ENCODE results near the gene BEST4. TPM values are rescaled to one million over a fixed set of nuclear protein-coding genes. Genes with fewer than 3 reads are reported as not detected.

Gene BEST4
- polyA plus RNA-seq (2013, experiment 1 of 2), result 2.1 TPM
- 1.9 TPM for polyA plus RNA-seq (2013, experiment 2 of 2)

DNA sequence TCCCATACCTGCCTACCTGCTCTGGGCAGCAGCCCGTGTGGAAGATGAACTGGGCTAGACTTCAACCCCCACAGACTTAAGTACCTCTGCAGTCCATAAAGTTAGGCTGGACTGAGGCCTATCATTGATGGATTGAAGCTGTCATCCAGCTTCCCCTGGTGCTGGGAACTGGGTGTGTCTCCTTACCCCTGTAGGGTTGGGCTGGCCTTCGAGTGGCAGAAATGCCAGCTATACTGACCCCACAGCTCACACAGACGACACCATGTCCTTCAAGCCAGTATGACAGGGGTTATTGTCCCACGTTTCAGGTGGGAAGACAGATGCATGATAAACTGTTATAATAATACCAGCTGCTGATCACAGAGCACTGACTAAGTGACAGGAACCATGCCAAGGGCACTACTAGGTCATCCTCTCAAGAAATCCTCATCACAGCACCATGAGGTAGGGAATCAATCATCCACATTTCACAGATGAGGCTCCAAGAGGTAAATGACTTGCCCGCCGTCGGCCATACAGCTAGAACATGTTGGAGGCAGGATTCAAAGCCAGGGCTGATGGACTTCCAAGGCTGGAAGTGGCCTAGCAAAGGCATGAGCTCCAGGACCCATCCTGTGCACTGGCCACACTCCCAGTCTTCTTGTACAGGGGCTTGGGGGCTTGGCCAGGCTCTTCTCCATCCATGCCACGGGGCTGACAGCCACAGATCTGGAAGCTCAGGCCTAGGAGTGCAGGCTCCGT is at the start of gene BEST4:
Gene BEST4 (minus strand): TSS at position 51 of the 741 bp plus-strand sequence. CDS start 465 bp downstream, outside the sequence.
- no peak within 1 kb of the TSS for H3K4me2 ChIP-seq (ENCODE audit: insufficient read depth, low read length, poor library complexity, severe bottlenecking)
- H3K27ac ChIP-seq (replicated peaks; ENCODE audit: low read length), result no peak within 1 kb of the TSS
- peaks cover 10 to 15% of the 10 kb centered on the region in 2 donors for H3K4me1 ChIP-seq (ENCODE audit: control insufficient read depth in 2 of 2, insufficient read depth in 1 of 2, low read depth in 1 of 2, low read length in 2 of 2)
- WGBS, 2 donors (ENCODE audit: extremely low coverage in 2 of 2, insufficient read length in 2 of 2, insufficient replicate concordance in 1 of 2), result no CpG with 5 or more reads among the region's 9 CpGs
- peak within 1 kb of the TSS; percentile 25 for H2AFZ ChIP-seq (ENCODE audit: low read length)
- peak within 1 kb of the TSS; percentile 82 for H2BK12ac ChIP-seq (ENCODE audit: low read length)
- peak within 1 kb of the TSS; percentile 38 for H2AK5ac ChIP-seq (ENCODE audit: low read depth, low read length)
- H2BK5ac ChIP-seq (ENCODE audit: low read length), result no peak within 1 kb of the TSS
- no peak within 1 kb of the TSS for H3K23ac ChIP-seq (ENCODE audit: low read depth, low read length, poor library complexity)
- no peak within 1 kb of the TSS for H3K14ac ChIP-seq (ENCODE audit: low read length)
- no peak within 1 kb of the TSS for H3K9ac ChIP-seq (ENCODE audit: low read depth, low read length, poor library complexity)
- no peak within 1 kb of the TSS for H4K91ac ChIP-seq (ENCODE audit: low read depth, low read length, poor library complexity)
- H3K36me3 ChIP-seq (replicated peaks in 1 of 2; ENCODE audit: control insufficient read depth in 2 of 2, insufficient read depth in 2 of 2, low read length in 2 of 2), result no peaks in the 10 kb centered on the region
- H3K27me3 ChIP-seq (ENCODE audit: control insufficient read depth in 3 of 3, insufficient read depth in 3 of 3, low read depth in 1 of 3, low read length in 3 of 3), result peaks cover 0 to 26% (median 3%) of the 10 kb centered on the region in 3 experiments
- H4K8ac ChIP-seq (ENCODE audit: low read depth, low read length), result no peak within 1 kb of the TSS
- H3K9me3 ChIP-seq (replicated peaks in 1 of 2; ENCODE audit: control insufficient read depth in 2 of 2, insufficient read depth in 1 of 2, low read depth in 1 of 2, low read length in 2 of 2), result no peaks in the 10 kb centered on the region
- DNase-seq (ENCODE audit: low spot score), result no peak
- H2BK120ac ChIP-seq (ENCODE audit: low read depth, low read length), result peak within 1 kb of the TSS; percentile 19
- no peak within 1 kb of the TSS for H2BK15ac ChIP-seq (ENCODE audit: low read length)
- no peak within 1 kb of the TSS for H3K18ac ChIP-seq (ENCODE audit: low read length)
- H3K4ac ChIP-seq (ENCODE audit: low read length), result no peak within 1 kb of the TSS
- no peaks in the 10 kb centered on the region for H3K79me1 ChIP-seq (ENCODE audit: low read depth, low read length)
- no peak within 1 kb of the TSS for H3K4me3 ChIP-seq (ENCODE audit: low read length in 2 of 2)

DNA sequence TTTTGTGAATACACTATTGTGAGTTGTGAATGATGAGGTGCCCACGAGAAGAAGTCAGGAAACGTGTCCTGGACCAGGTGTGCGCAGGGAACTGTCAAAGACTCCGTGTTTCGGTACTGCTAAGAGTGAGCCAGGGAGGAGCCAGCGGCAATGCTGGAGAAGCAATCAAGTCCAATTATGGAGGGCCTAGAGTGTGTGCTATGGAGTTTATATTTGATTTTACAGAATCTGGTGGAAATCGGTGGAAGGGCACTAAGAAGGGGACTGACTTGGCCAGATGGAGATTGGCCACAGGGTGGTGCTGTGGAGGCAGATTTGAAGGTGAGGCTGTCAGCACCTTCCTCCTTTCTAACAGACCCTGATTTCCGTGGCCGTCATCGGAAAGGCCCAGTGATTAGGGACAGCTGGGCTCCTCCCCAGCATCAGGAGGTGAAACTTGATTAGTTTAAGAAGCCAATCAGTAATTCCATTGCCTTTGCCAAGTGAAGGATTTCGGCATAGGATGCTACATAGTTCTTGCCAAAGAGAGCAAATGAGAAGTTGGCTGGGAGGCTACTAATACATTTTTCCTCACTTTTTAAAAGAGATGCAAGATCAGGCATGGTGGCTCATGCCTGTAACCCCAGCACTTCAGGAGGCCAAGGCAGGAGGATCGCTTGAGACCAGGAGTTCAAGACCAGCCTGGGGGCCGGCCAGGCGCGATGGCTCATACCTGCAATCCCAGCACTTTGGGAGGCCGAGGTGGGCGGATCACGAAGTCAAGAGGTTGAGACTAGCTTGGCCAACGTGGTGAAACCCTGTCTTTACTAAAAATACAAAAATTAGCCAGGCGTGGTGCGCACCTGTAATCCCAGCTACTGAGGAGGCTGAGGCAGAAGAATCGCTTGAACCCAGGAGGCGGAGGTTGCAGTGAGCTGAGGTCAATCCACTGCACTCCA is 48.0 kb upstream of the BEST4 start:
- Histone ChIP-seq H2BK5ac (ENCODE audit: low read length) (no peak overlapping the region), H4K91ac (ENCODE audit: low read depth, low read length, poor library complexity) (no peak overlapping the region), H3K79me1 (ENCODE audit: low read depth, low read length) (no peaks in the 10 kb centered on the region), H3K4me3 (ENCODE audit: low read length in 2 of 2) (no peak overlapping the region), H2BK15ac (ENCODE audit: low read length) (no peak overlapping the region), H3K23ac (ENCODE audit: low read depth, low read length, poor library complexity) (no peak overlapping the region), H3K9me3 (replicated peaks in 1 of 2; ENCODE audit: control insufficient read depth in 2 of 2, insufficient read depth in 1 of 2, low read depth in 1 of 2, low read length in 2 of 2) (peaks cover 0 to 2% of the 10 kb centered on the region in 2 donors), H3K9ac (ENCODE audit: low read depth, low read length, poor library complexity) (no peak overlapping the region), H4K8ac (ENCODE audit: low read depth, low read length) (no peak overlapping the region), H3K18ac (ENCODE audit: low read length) (no peak overlapping the region), H2AFZ (ENCODE audit: low read length) (peak overlapping the region; percentile 65), H2AK5ac (ENCODE audit: low read depth, low read length) (no peak overlapping the region), H2BK12ac (ENCODE audit: low read length) (no peak overlapping the region), H3K4me2 (ENCODE audit: insufficient read depth, low read length, poor library complexity, severe bottlenecking) (no peak overlapping the region), H2BK120ac (ENCODE audit: low read depth, low read length) (no peak overlapping the region), H3K14ac (ENCODE audit: low read length) (no peak overlapping the region), H3K27me3 (ENCODE audit: control insufficient read depth in 3 of 3, insufficient read depth in 3 of 3, low read depth in 1 of 3, low read length in 3 of 3) (no peaks in the 10 kb centered on the region), H3K36me3 (replicated peaks in 1 of 2; ENCODE audit: control insufficient read depth in 2 of 2, insufficient read depth in 2 of 2, low read length in 2 of 2) (no peaks in the 10 kb centered on the region), H3K27ac (replicated peaks; ENCODE audit: low read length) (no peak overlapping the region), H3K4me1 (ENCODE audit: control insufficient read depth in 2 of 2, insufficient read depth in 1 of 2, low read depth in 1 of 2, low read length in 2 of 2) (peaks cover 0 to 3% of the 10 kb centered on the region in 2 donors), H3K4ac (ENCODE audit: low read length) (no peak overlapping the region)
- WGBS, 2 donors (ENCODE audit: extremely low coverage in 2 of 2, insufficient read length in 2 of 2, insufficient replicate concordance in 1 of 2), result no CpG with 5 or more reads among the region's 23 CpGs
- peak; percentile 73 for DNase-seq (ENCODE audit: low spot score)

DNA sequence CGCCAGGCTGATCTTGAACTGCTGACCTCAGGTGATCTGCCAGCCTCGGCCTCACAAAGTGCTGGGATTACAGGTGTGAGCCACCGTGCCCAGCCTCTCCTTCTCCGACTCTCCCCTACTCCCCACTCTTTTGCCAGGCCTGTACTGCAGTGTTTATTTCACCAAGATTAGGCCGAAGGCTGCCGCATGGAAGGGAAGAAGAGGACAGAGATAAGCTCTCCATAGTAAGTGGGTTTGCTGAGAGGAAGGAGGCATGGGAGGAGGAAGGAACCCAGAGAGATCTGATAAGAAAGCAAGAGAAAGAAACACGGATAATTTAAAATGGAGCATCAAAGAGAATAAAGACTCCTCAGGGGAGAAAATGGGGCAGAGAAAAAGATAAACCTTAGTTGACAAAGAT is 46.4 kb upstream of the BEST4 start:
- no peaks in the 10 kb centered on the region for H3K27me3 ChIP-seq (ENCODE audit: control insufficient read depth in 3 of 3, insufficient read depth in 3 of 3, low read depth in 1 of 3, low read length in 3 of 3)
- no peak overlapping the region for H2BK120ac ChIP-seq (ENCODE audit: low read depth, low read length)
- H2BK5ac ChIP-seq (ENCODE audit: low read length), result no peak overlapping the region
- H3K14ac ChIP-seq (ENCODE audit: low read length), result no peak overlapping the region
- no peak overlapping the region for H3K18ac ChIP-seq (ENCODE audit: low read length)
- no peak overlapping the region for H4K8ac ChIP-seq (ENCODE audit: low read depth, low read length)
- H3K79me1 ChIP-seq (ENCODE audit: low read depth, low read length), result no peaks in the 10 kb centered on the region
- H3K27ac ChIP-seq (replicated peaks; ENCODE audit: low read length), result no peak overlapping the region
- no peak overlapping the region for H2AK5ac ChIP-seq (ENCODE audit: low read depth, low read length)
- no peak overlapping the region for H3K23ac ChIP-seq (ENCODE audit: low read depth, low read length, poor library complexity)
- H3K9ac ChIP-seq (ENCODE audit: low read depth, low read length, poor library complexity), result no peak overlapping the region
- no peak overlapping the region for H2BK15ac ChIP-seq (ENCODE audit: low read length)
- no peak overlapping the region for H3K4me2 ChIP-seq (ENCODE audit: insufficient read depth, low read length, poor library complexity, severe bottlenecking)
- WGBS, 2 donors (ENCODE audit: extremely low coverage in 2 of 2, insufficient read length in 2 of 2, insufficient replicate concordance in 1 of 2), result no CpG with 5 or more reads among the region's 7 CpGs
- H2AFZ ChIP-seq (ENCODE audit: low read length), result no peak overlapping the region
- H3K36me3 ChIP-seq (replicated peaks in 1 of 2; ENCODE audit: control insufficient read depth in 2 of 2, insufficient read depth in 2 of 2, low read length in 2 of 2), result no peaks in the 10 kb centered on the region
- no peak overlapping the region for H4K91ac ChIP-seq (ENCODE audit: low read depth, low read length, poor library complexity)
- DNase-seq (ENCODE audit: low spot score), result no peak
- H2BK12ac ChIP-seq (ENCODE audit: low read length), result no peak overlapping the region
- H3K9me3 ChIP-seq (replicated peaks in 1 of 2; ENCODE audit: control insufficient read depth in 2 of 2, insufficient read depth in 1 of 2, low read depth in 1 of 2, low read length in 2 of 2), result peaks cover 0 to 10% of the 10 kb centered on the region in 2 donors
- H3K4me1 ChIP-seq (ENCODE audit: control insufficient read depth in 2 of 2, insufficient read depth in 1 of 2, low read depth in 1 of 2, low read length in 2 of 2), result peaks cover 0 to 3% of the 10 kb centered on the region in 2 donors
- H3K4ac ChIP-seq (ENCODE audit: low read length), result no peak overlapping the region
- no peak overlapping the region for H3K4me3 ChIP-seq (ENCODE audit: low read length in 2 of 2)

Data from neuronal stem cell (in vitro differentiated cells).